K562 (cell line): ENCODE measurements around the gene CDKN2AIP. TPM values are rescaled to one million over a fixed set of nuclear protein-coding genes. Genes with fewer than 3 reads are reported as not detected.

Source experiments
- ETS2 ChIP-seq: IDR thresholded peaks from 2 replicates; pipeline ENCODE4 v1.6.1; 2016; ENCODE audit warnings: borderline replicate concordance, missing genetic modification characterization, mild to moderate bottlenecking, moderate library complexity, missing compliant biosample characterization; ENCODE audit not compliant: poor library complexity, severe bottlenecking
- HES1 ChIP-seq: fragments of 450-650 bp; IDR thresholded peaks from 2 replicates; pipeline ENCODE4 v1.6.1; 2016; ENCODE audit warnings: low read depth, mild to moderate bottlenecking, moderate library complexity
- HLTF ChIP-seq: fragments of 450-650 bp; IDR thresholded peaks from 2 replicates; pipeline ENCODE4 v1.6.1; 2016
- HMG20A ChIP-seq: fragments of 450-650 bp; formaldehyde crosslinking; conservative IDR thresholded peaks from 2 replicates; pipeline ENCODE4 v1.4.0; 2020; ENCODE audit warnings: mild to moderate bottlenecking, mixed read lengths
- KLF1 ChIP-seq: fragments of 450-650 bp; IDR thresholded peaks from 2 replicates; pipeline ENCODE4 v1.6.1; 2016; ENCODE audit warnings: missing genetic modification characterization, missing compliant biosample characterization
- MNT ChIP-seq, 2 experiments: fragments of 450-650 bp; conservative IDR thresholded peaks; 2 replicates each; pipeline ENCODE4 v1.6.1; 2017; ENCODE audit warnings: mild to moderate bottlenecking in 2 of 2, moderate library complexity in 2 of 2
- PHF21A ChIP-seq: fragments of 450-650 bp; IDR thresholded peaks from 2 replicates; pipeline ENCODE4 v1.6.1; 2017; ENCODE audit warnings: low read depth, borderline replicate concordance
- PRMT5 ChIP-seq: sonication (generic); formaldehyde crosslinking; IDR thresholded peaks from 2 replicates; pipeline ENCODE4 v1.5.0; 2020; ENCODE audit warnings: missing genetic modification reagents
- SRSF9 ChIP-seq: fragments of 200-400 bp; formaldehyde crosslinking; IDR thresholded peaks from 2 replicates; pipeline ENCODE4 v1.6.1; 2017; ENCODE audit warnings: low read depth, low read length, borderline replicate concordance
- SUPT5H ChIP-seq: fragments of 450-650 bp; IDR thresholded peaks from 2 replicates; pipeline ENCODE4 v1.6.1; 2016
- TEAD4 ChIP-seq, 2 experiments: sonication (generic) in 1 of 2; formaldehyde crosslinking in 1 of 2; IDR thresholded peaks; 2 replicates each; pipeline versions ENCODE4 v1.6.1 to v1.8.0; 2012 to 2022; ENCODE audit warnings: borderline replicate concordance in 1 of 2, inconsistent platforms in 1 of 2, low read length in 1 of 2, mild to moderate bottlenecking in 1 of 2, missing genetic modification reagents in 1 of 2
- UBTF ChIP-seq, 2 experiments: IDR thresholded peaks; 2 replicates each; pipeline ENCODE4 v1.6.1; 2012; ENCODE audit warnings: improper control_type of control experiment in 2 of 2, low read depth in 2 of 2, low read length in 2 of 2, borderline replicate concordance in 1 of 2
- ZNF561 ChIP-seq: fragments of 450-650 bp; formaldehyde crosslinking; conservative IDR thresholded peaks from 2 replicates; pipeline ENCODE4 v1.4.0; 2020; ENCODE audit warnings: mild to moderate bottlenecking, moderate library complexity
- ZNF592 ChIP-seq: fragments of 450-650 bp; IDR thresholded peaks from 2 replicates; pipeline ENCODE4 v1.6.1; 2017; ENCODE audit warnings: antibody characterized with exemption, mild to moderate bottlenecking
- polyA plus RNA-seq, 8 experiments: library from polyadenylated mRNA; depleted of rRNA in 4 of 8; stranded (reverse) in 5 of 8; unstranded in 3 of 8; fragments of >200 nt; fragmentation: Nextera tagmentation in 2 of 8; fragmentation: Illumina TruSeq in 1 of 8; extraction: Ambion mirVana in 2 of 8; extraction: Trizol in 1 of 8; gene quantifications; 2 replicates each; pipeline versions ENCODE4 v1.2.1 to v1.2.3, GENCODE V29; 2011 to 2014; ENCODE audit warnings: inconsistent platforms in 1 of 8, missing spikeins in 1 of 8
- total RNA-seq, 7 experiments: library from RNA; depleted of rRNA in 6 of 7; stranded (reverse); fragments of >200 nt in 6 of 7; fragmentation: Illumina TruSeq in 2 of 7; extraction: Trizol in 2 of 7; gene quantifications; 2 replicates each; pipeline versions ENCODE4 v1.2.1 to v1.2.3, GENCODE V29; 2011 to 2021; ENCODE audit warnings: low replicate concordance in 1 of 7

Gene CDKN2AIP
- total and polyA plus RNA-seq, 9 of the 15 experiments (the other 6 are each of a cell fraction or from before 2014, with no cell fraction given): 5.9 to 22.0 (median 19.7) TPM

GRCh38 chr4:183444214-183445096, at the start of gene CDKN2AIP (continued):
- TF ChIP-seq UBTF (IDR thresholded peaks at IDR 0.05; ENCODE audit: borderline replicate concordance in 1 of 2, low read depth in 2 of 2, low read length in 2 of 2): peak; percentile 89 to 91; a peak in 2 of 4 replicates
- TF ChIP-seq SUPT5H: peak; percentile 93
- TF ChIP-seq HLTF: 0 out of 2 replicates have a peak, but pooled peaks have one; percentile 45
- TF ChIP-seq TEAD4 (IDR thresholded peaks at IDR 0.05; ENCODE audit: low read length): no peak
- TF ChIP-seq TEAD4 (CRISPR knock-in tag; IDR thresholded peaks at IDR 0.05; ENCODE audit: borderline replicate concordance): no peak; the same call in 1 of the 2 replicates
- 0 out of 2 replicates have a peak, but pooled peaks have one; percentile 26 for TF ChIP-seq PHF21A
- peak; percentile 81 for TF ChIP-seq ZNF592
- TF ChIP-seq MNT (conservative IDR thresholded peaks at IDR 0.05): peak; percentile 58 to 86; a peak in 3 of 4 replicates
- TF ChIP-seq HES1: 0 out of 2 replicates have a peak, but pooled peaks have one; percentile 37
- no peak for TF ChIP-seq HMG20A (CRISPR knock-in tag)
- no peak for TF ChIP-seq ETS2 (tag)
- no peak for TF ChIP-seq SRSF9
- no peak for TF ChIP-seq PRMT5 (CRISPR knock-in tag)
- no peak for TF ChIP-seq ZNF561 (CRISPR knock-in tag)
- TF ChIP-seq KLF1 (tag): peak; percentile 79; the same call in 1 of the 2 replicates
